Measurements from ENCODE around the gene CUL3.
A peak's percentile ranks its signal among the peaks of the same experiment; 100 is the strongest.
"Not testable (repeated sequence)": the region's sequence is repeated elsewhere in the genome, so short reads cannot be mapped to it uniquely, and the experiment has no call there.

The CUL3 gene

DNA sequence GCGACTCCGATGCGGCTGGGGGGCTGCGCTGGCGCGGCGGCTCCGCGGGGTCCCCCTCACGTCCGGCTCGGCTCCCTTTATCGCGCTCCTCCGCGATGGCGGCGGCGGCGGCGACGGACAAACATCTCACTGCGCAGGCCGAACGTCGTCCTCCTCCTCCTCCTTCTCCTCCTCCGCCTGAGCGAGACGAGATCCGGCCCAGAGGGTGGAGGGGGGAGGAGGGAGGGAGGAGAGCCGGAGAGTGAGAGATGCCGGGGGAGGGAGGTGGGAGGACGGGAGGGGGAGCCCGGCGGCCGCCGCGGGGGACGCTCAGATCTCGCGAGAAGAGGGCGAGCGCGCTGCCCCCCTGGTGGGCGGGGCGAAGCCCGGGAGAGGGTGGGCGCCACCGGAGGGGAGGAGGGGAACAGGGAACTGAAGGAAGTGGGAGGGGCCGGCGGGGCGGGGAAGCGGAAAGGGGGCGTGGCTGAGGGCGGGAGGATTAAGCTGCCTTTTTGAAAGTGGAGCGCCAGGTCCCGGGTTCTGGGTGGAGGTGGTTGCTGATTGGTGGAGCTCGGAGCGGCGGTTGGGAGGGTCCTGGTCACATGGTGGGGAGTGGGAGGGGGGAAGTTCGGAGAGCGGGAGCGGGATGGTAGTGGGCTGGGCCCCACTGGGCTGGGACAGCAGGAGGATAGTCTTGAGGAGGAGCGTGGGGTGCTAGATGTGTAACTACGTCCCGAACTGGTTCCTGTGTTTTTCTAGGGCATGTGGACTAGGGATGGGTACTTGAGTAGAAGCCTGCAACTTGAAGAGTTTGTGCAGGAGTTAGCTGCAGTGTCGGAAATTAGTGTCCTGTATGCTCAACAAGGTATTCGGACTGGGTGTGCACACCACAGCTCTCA lies at the start of gene CUL3:
TSS of gene CUL3 (minus strand) at position 153 of the 878 bp plus-strand sequence. CDS start 354 bp downstream, outside the sequence.
- peak; percentile 98 to 99 for DNase-seq

DNA sequence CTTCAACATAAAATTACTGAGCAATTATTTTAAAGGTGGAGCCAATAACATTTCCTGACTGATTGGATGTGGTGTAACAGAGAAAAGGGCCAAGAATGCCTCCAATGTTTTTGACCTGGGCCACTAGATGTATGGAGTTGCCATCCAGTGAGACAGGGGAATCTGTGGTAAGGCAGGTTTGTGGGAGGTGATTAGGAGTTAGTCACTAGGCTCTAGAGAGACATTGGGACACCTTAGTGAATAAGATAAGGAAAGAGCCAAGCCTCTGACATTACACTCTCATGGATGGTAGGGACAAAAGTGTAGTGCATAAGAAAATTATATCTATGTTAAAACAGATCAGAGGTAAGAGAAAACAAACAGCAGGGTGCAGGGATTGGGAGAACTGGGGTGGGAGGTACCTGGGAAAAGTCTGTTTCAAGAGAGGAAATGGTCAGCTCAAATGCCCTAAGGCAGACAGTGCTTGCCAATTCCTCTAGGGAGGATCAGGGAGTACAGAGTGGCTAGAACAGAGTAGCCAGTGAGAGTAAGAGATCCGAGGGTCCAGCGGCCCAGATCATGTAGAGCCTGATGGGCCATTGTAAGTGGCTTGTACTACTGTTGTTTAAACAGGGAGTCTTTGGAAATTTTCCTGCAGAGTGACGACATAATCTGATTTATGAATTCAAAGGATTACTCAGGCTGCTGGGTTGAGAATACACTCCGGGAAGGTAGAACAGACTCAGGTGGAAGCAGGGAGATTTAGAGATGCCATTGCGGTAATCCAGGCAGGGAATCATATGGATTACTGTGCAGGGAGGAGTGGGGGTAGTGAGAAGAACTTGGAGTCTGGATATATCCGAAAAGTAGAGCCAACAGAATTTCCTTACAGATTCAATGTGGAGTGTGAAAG lies 45.7 kb upstream of the CUL3 start:
- DNase-seq, result no peak

DNA sequence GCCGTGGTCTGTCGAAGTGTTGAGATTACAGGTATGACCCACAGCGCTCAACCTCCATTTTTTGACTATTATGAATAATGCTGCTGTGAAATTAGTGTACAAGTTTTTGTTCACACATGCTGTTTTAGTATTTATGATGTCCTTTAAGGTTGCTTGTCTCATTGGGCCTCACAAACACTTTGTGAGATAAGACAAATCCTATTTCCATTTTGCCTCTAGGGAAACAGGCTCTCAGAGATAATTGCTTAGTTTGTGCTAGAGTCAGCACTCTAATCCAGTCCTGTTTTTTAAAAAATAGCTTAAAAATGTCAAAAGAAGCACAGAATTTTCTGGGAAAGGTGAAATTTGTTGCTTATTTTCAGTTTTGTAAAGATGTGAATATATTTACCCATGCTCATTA lies 43.3 kb upstream of the CUL3 start:
- no peak for DNase-seq

DNA sequence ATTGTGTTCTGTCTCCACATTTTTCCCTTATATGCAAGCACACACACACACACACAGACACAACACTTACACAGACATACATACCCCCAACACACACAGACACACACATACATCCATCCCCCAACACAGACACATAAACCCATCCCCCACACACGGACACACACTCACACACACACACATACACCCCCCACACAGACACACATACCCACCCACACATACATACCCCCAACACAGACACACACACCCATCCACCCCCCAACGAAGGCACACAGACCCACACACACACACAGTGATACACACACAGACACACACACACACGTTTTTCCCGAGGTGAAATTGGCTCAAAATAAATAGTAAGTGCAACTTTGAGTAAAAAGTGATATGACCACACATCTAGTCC lies 41.6 kb upstream of the CUL3 start:
- no peak for DNase-seq

DNA sequence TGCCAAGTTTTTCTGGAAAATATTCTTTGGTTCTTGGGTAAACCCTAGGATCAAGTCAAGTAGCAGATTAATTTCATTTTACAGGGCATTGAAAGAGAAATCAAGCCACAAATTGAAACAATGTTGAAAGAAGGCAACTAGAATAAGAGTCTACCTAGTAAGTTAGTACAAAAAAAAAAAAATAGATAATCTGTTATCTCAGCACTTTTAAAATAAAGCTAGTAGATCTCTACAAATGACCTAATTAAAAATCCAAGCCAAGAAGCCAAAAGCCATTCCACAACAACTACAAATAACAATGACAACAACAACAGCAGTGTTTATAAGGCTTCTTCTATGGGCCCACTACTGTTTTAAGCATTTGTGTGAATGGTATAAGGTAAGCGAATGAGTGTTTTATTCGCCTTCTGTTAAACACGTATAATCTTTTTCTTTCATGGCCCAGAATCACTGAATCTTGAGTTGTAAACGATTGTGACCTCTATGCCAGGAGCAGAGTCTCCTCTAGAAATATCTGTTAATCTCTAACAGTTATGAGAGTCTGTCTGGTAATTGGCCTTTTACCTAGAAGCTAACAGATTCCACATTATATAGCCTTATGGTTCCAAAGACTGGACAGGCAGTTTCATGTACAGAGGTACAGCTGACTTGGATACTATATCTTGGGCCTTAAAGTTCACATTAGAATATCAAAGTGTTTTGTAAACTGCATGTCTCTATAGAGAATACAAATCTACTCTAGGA lies 28.6 kb upstream of the CUL3 start:
- no peak for DNase-seq

DNA sequence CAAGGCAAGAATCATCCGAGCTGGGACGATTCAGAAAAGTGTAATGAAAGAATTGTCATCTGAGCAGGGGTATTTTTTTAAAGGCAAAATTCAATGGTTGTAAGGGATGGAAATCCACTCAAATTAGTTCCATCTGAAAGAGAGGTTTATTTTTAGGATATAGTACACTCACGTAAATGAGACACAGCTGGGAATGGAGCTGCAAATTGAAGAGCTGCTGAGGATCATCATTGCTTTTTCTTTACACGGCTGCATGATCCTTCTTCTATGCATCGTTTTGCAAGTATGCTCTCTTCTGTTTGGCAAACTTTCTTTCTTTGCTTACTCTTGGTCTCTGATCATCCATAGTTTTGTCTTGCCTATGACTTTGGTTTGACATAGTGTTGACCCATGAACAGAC lies 27.4 kb upstream of the CUL3 start:
- DNase-seq, result no peak

DNA sequence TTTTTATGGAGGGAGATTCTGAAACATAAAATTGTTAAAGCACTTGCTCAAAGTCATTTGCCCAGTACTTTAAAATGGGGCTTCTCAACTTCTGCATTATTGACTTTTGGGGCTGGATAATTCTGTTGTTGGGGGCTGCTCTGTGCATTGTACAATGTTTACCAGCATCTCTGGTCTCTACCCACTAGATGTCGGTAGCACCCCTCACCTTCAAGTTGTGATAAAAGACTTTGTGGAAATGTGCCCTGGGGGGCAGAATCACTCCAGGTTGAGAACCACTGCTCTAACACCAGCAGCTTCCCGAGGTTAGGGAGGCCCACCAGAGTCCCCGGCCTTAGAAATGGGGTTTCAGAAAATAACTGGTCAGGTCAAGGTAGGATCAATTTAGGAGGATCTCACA lies 26.8 kb upstream of the CUL3 start:
- no peak for DNase-seq

DNA sequence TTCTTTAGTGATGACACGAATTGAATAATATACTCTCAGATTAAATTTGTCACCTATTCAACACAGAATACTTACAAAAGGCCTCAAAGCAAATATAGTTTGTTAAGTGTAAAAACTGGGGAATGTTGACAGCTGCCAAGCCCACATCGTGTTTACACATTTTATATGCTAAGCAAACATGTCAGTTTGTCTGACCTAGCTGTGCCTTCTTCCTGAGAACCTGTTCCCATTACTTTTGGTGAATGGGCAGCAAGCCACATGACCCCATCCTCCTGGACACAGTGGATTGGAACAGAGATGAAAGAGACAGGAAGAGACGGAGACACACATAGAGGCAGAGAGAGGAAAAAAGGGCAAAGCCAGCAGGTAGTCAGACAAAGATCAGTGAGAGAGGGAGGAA lies 22.9 kb upstream of the CUL3 start:
- DNase-seq, result no peak

DNA sequence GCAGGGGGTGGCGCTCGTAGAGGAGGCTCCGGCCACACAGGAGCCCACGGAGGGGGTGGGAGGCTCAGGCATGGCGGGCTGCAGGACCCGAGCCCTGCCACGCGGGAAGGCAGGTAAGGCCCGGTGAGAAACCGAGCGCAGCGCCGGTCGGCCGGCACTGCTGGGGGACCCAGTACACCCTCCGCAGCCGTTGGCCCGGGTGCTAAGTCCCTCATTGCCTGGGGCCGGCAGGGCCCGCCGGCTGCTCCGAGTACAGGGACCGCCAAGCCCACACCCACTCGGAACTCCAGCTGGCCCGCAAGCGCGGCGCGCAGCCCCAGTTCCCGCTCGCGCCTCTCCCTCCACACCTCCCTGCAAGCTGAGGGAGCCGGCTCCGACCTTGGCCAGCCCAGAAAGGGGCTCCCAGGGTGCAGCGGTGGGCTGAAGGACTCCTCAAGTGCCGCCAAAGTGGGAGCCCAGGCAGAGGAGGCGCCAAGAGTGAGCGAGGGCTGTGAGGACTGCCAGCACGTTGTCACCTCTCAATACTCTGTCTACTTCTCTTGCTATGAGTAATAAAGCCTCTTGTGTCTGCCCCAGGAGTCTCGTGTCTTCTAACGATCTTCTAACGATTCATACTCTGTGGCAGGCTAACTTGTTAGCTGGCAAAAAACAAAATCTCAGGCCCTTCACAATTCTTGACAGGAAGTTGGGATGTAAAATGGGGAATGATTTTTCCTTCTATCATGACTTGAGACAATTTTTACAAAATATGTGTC lies 18.8 kb upstream of the CUL3 start:
- not testable (repeated sequence) for DNase-seq

DNA sequence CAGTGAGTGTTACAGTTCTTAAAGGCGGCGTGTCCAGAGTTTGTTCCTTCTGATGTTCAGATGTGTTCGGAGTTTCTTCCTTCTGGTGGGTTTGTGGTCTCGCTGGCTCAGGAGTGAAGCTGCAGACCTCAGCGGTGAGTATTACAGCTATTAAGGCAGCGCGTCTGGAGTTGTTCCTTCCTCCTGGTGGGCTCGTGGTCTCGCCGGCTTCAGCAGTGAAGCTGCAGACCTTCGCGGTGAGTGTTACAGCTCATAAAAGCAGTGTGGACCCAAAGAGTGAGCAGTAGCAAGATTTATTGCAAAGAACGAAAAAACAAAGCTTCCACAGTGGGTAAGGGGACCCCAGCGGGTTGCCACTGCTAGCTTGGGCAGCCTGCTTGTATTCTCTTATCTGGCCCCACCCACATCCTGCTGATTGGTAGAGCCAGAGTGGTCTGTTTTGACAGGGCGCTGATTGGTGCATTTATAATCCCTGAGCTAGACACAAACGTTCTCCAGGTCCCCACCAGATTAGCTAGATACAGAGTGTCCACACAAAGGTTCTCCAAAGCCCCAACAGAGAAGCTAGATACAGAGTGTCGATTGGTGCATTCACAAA lies 17.7 kb upstream of the CUL3 start:
- DNase-seq, result peak in 1 of 2 donors; percentile 25

DNA sequence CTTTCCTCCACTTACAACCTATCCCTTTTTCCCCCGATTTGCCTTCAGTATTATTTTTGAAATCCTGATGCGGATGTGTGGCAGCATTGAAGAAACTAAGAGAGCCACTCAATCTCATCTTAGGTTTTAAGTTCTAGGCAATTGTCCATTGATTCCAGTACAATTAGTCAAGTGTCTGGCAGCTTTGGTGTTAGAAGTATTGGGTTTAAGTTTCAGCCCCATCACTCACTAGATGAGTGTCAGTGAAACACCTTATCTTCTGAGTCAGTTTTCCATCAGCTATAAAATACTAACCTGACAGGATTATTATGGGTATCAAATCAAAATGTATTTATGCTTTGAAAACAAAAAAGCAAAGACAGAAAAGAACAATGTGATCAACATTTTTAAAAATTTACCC lies 16.8 kb upstream of the CUL3 start:
- DNase-seq, result no peak

DNA sequence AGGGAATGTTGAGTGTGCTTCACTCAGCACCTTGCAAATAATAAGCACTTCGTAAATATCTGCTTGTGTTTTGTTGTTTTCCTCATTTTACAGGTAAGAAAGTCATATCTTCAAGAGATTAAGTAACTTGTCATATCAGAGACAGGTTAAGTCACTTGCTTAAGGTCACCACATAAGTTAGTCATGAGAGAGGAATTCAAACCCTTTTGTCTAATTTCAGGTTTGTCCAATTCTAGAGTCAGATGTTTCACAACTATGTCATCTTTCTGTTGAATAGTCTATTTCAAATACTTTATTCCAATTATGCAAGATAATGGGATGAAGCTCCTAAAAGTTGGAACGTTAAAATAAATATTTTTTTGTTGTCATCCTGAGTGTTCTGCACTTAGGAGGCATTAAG lies 13.5 kb upstream of the CUL3 start:
- no peak for DNase-seq

DNA sequence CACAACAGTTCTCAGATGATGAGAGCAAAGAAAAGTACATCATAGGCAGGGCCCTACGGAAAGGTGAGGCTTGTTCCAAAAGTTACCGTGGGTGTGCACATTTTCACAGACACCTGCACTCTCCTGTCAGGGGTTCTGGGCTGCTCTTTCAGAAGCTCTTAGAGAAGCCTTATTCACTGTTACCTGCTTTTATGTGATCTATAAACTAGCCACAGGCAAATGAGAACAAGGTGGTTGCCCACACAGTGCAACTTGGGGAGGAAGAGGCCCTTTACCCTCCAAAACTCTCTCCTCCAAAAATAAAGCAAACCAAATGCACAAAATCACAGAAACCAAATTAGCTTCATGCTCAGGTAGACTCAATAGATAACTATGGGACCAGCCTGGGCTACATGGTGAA lies 11.1 kb upstream of the CUL3 start:
- no peak for DNase-seq

DNA sequence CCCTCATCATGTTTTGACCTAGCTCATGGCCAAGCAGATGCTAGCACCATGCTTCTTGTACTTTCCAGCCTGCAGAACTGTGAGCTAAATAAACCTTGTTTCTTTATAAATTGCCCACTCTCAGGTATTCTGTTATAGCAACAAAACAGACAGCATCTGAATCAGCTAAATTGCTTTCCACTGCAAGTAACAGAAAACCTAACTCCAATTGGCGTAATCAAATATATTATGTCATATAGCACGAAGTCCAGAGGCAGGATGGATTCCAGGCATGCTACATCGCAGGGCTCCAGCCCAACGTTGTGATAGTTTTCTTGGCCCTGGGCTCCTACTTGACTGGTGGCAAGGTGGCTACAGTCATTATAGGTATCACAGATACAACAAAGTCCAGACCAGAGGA lies 10.4 kb upstream of the CUL3 start:
- no peak for DNase-seq

DNA sequence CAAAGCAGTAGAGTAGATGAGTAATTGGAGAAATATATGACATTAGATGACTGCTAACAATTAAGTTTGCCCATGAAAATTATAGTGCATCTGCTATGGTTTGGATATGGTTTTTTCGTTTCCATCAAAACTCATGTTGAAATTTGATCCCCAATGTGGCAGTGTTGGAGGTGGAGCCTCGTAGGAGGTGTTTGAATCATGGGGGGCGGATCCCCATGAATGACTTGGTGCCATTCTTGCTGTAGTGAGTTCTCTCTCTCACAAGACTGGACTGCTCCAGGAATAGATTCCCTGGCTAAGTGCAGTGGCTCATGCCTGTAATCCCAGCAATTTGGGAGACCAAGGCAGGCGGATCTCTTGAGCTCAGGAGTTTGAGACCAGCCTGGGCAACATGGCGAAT lies 9.7 kb upstream of the CUL3 start:
- DNase-seq, result no peak

DNA sequence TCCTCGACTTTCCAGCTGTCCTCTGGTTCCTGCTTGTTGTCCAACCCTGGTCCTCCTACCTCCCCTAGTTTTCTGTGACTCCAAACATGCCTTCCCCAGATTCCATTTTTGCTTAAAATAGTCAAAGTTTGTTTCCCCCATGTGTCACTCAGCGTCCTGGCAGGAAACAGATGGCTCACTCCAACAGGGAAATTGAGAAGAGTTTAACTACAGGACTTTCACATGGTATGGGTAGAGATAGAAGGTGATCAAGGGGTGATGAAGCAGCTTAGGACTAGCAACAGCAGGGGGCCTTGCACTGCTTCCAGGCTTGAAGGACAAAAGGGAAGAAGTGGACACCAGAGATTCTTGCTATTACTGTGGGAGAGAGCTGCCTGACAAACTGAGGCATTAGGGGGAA lies 6.1 kb upstream of the CUL3 start:
- DNase-seq, result no peak

DNA sequence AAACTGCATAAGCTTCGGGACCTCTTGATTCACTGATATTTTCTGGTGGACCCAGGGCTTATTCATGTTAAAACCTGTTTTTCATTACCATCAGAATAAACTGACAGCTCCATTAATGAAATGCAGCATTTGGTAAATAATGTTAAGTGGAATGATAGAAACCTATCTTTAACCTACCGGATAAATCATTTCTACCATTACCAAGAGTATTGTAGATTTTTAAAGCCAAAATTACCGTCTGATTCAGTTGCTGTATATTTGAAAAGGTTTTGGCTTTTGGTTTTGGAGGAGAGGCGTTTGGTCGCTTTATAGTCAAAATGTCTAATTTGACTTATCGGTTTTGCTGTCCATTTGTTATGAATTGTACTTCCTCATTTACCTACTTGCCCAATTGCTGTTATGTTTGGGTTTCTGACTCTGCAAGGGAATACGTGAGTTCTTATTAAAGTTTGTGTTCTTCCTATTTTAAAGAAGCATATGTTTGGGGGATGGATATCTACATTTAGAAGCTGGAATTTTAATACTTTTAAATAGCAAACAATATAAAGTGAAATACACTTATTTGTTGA lies 1.0 kb upstream of the CUL3 start:
- no peak for DNase-seq

DNA sequence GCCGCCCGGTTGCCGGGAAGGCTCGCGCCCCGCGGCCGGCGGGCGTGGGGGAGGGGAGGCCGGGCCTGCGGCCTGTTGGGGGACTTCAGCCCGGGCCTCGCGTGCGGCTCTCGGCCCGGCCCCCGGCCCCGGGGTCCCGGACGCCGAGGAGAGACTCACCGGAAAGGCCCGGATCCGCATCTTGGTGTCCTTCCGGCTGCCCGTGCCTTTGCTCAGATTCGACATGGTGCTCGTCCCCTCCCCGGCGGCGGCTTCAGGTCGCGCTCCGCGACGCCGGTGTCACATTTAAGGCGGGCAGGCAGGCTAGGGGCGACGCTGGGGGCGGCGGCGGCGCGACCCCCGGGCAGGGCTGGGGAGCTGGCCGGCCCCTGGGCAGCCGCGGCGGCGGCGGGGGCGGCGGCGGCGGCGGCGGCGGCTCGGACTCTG lies 365 bp downstream of the CUL3 start:
- DNase-seq, result peak; percentile 64 to 65

DNA sequence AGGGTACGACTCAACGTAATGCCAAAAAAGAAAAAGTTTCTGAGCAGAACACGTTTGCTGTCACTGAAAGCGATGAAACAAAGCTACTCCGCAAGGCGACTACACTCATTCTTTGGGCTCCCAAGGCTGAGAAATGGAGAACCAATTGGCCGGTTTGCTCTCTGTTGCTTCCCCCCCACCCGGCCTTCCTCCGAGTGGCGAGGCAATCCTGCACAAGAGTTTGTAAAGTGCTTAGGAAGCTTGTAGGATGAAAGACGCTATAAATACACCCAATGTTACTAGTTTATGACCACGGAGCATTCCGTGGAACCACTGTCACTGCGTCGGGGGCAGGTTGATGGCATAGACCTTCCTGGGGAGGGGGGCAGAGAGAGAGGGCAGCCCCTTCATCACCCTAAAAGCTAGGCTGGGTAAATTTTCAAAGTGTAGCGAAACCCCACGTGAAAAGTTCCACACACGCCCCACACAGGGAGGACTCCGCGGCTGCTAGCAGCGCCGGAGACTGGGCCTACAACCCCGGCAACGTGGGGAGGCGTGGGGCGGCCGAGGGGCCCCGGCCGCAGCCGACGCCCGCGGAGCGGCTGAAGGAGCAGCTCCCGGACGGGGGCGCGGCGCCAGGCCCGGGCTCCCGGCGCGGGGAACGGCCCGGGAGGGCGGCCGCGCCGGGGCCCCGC lies 915 bp downstream of the CUL3 start:
- peak; percentile 23 to 25 for DNase-seq

DNA sequence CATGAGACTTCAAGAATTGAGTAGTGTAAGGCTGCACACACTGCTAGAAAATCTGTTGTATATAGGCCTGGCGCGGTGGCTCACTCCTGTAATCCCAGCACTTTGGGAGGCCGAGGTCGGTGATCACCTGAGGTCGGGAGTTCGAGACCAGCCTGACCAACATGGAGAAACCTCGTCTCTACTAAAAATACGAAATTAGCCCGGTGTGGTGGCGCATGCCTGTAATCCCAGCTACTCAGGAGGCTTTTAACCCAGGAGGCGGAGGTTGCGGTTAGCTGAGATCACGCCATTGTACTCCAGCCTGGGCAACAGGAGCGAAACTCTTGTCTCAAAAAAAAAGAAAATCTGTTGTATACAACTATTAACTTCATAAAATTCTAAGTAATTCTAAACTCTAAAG lies 2.1 kb downstream of the CUL3 start:
- DNase-seq, result not testable (repeated sequence)

DNA sequence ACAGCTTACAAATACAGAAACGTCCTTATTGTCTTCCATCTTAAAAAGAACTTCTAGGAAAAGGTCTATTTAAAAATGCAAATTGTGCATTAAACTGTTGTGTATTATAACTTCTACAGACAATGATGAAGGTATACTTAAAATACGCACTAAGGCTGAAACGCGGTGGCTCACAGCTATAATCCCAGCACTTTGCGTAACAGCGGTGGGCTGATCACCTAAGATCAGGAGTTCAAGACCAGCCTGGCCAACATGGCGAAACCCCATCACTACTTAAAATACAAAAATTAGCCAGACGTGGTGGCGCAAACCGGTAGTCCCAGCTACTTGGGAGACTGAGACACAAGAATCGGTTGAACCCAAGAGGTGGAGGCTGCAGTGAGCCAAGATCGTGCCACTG lies 4.9 kb downstream of the CUL3 start:
- no peak for DNase-seq

All from CD4-positive, alpha-beta T cell treated with Interleukin-1 beta for 1 hour (primary cell).